H9 (cell line): ENCODE data around the gene SELPLG. TPM values are rescaled to one million over a fixed set of nuclear protein-coding genes. Genes with fewer than 3 reads are reported as not detected.

Experiments used
- DNase-seq: peaks from one replicate; pipeline ENCODE4 v3.0.0-alpha.2; 2017
- H2AFZ ChIP-seq: one replicate; pipeline ENCODE4 v1.6.1; 2013; ENCODE audit warnings: mild to moderate bottlenecking, low read length, control low read depth, moderate library complexity
- H2AK5ac ChIP-seq: 2 replicates; pipeline ENCODE4 v1.6.1; 2013; ENCODE audit warnings: low read length, control low read depth, mixed read lengths; ENCODE audit not compliant: insufficient read length
- H2BK120ac ChIP-seq: one replicate; pipeline ENCODE4 v1.6.1; 2013; ENCODE audit warnings: low read depth, mild to moderate bottlenecking, low read length, control low read depth, inconsistent platforms; ENCODE audit not compliant: poor library complexity, severe bottlenecking
- H2BK12ac ChIP-seq: 2 replicates; pipeline ENCODE4 v1.6.1; 2013; ENCODE audit warnings: low read length, control low read depth, mixed read lengths, low read depth; ENCODE audit not compliant: insufficient read length
- H2BK15ac ChIP-seq: 2 replicates; pipeline ENCODE4 v1.6.1; 2013; ENCODE audit warnings: low read depth, low read length, control low read depth
- H2BK20ac ChIP-seq: one replicate; pipeline ENCODE4 v1.6.1; 2013; ENCODE audit warnings: low read depth, mild to moderate bottlenecking, low read length, control low read depth, inconsistent platforms; ENCODE audit not compliant: poor library complexity, severe bottlenecking
- H2BK5ac ChIP-seq: 2 replicates; pipeline ENCODE4 v1.6.1; 2013; ENCODE audit warnings: low read length, control low read depth, mixed read lengths; ENCODE audit not compliant: insufficient read length
- H3K14ac ChIP-seq: 2 replicates; pipeline ENCODE4 v1.6.1; 2013; ENCODE audit warnings: low read length, control low read depth; ENCODE audit not compliant: insufficient read depth
- H3K18ac ChIP-seq: 2 replicates; pipeline ENCODE4 v1.6.1; 2013; ENCODE audit warnings: low read depth, mild to moderate bottlenecking, mixed read lengths, low read length, control low read depth; ENCODE audit not compliant: insufficient read length
- H3K23ac ChIP-seq: 2 replicates; pipeline ENCODE4 v1.6.1; 2013; ENCODE audit warnings: low read length, control low read depth, mixed read lengths, low read depth; ENCODE audit not compliant: insufficient read length
- H3K23me2 ChIP-seq: 2 replicates; pipeline ENCODE4 v1.6.1; 2013; ENCODE audit warnings: low read depth, mild to moderate bottlenecking, mixed read lengths, low read length, control low read depth; ENCODE audit not compliant: insufficient read length, poor library complexity, severe bottlenecking
- H3K27ac ChIP-seq: 2 replicates; pipeline ENCODE4 v1.5.1; 2013; ENCODE audit warnings: low read length, control low read depth, mixed read lengths, low read depth; ENCODE audit not compliant: insufficient read length
- H3K27me3 ChIP-seq: 2 replicates; pipeline ENCODE4 v1.6.1; 2013; ENCODE audit warnings: low read length, control low read depth, inconsistent platforms; ENCODE audit not compliant: insufficient read depth
- H3K4ac ChIP-seq: 2 replicates; pipeline ENCODE4 v1.6.1; 2013; ENCODE audit warnings: low read depth, mild to moderate bottlenecking, control low read depth, inconsistent platforms, low read length, moderate library complexity
- H3K4me1 ChIP-seq: 2 replicates; pipeline ENCODE4 v1.6.1; 2013; ENCODE audit warnings: low read length, control low read depth, inconsistent platforms; ENCODE audit not compliant: insufficient read depth
- H3K4me2 ChIP-seq: 2 replicates; pipeline ENCODE4 v1.6.1; 2013; ENCODE audit warnings: low read length, control low read depth, mixed read lengths; ENCODE audit not compliant: insufficient read length, insufficient read depth
- H3K56ac ChIP-seq: 2 replicates; pipeline ENCODE4 v1.6.1; 2013; ENCODE audit warnings: low read depth, mild to moderate bottlenecking, mixed read lengths, low read length, control low read depth; ENCODE audit not compliant: insufficient read length
- H3K79me1 ChIP-seq: 2 replicates; pipeline ENCODE4 v1.6.1; 2013; ENCODE audit warnings: low read depth, mild to moderate bottlenecking, moderate library complexity, low read length, control low read depth, inconsistent platforms; ENCODE audit not compliant: insufficient read depth, poor library complexity, severe bottlenecking
- H3K79me2 ChIP-seq: 2 replicates; pipeline ENCODE4 v1.6.1; 2013; ENCODE audit warnings: low read length, control low read depth, inconsistent platforms; ENCODE audit not compliant: insufficient read depth
- H3K9ac ChIP-seq: 2 replicates; pipeline ENCODE4 v1.6.1; 2013; ENCODE audit warnings: low read length, control low read depth, mixed read lengths; ENCODE audit not compliant: insufficient read length; ENCODE audit errors: extremely low read depth
- H3K9me3 ChIP-seq: one replicate; pipeline ENCODE4 v1.6.1; 2013; ENCODE audit warnings: low read depth, low read length, inconsistent platforms; ENCODE audit not compliant: control insufficient read depth
- H3T11ph ChIP-seq: one replicate; pipeline ENCODE4 v1.6.1; 2013; ENCODE audit warnings: mild to moderate bottlenecking, low read length, control low read depth, inconsistent platforms
- H4K20me1 ChIP-seq: one replicate; pipeline ENCODE4 v1.6.1; 2013; ENCODE audit not compliant: control insufficient read depth, insufficient read length, insufficient read depth
- H4K5ac ChIP-seq: 2 replicates; pipeline ENCODE4 v1.6.1; 2013; ENCODE audit warnings: low read depth, mild to moderate bottlenecking, mixed read lengths, low read length, control low read depth; ENCODE audit not compliant: insufficient read length
- H4K8ac ChIP-seq: replicated peaks from 2 replicates; pipeline ENCODE4 v1.6.1; 2013; ENCODE audit warnings: low read length, control low read depth, mixed read lengths, low read depth; ENCODE audit not compliant: insufficient read length
- H4K91ac ChIP-seq: 2 replicates; pipeline ENCODE4 v1.6.1; 2013; ENCODE audit warnings: low read depth, mild to moderate bottlenecking, moderate library complexity, mixed read lengths, low read length, control low read depth; ENCODE audit not compliant: insufficient read length
- H3K27ac Mint-ChIP-seq, 3 experiments: 2 replicates in 2 of 3; 3 replicates in 1 of 3; pipeline ENCODE4 v1.8.0; 2020 to 2021; ENCODE audit warnings: mixed read lengths in 3 of 3, mild to moderate bottlenecking in 1 of 3, moderate library complexity in 1 of 3
- H3K27me3 Mint-ChIP-seq: 2 replicates; pipeline ENCODE4 v1.8.0; 2021; ENCODE audit warnings: low read depth, mild to moderate bottlenecking, moderate library complexity, mixed read lengths
- H3K36me3 Mint-ChIP-seq, 3 experiments: 2 replicates in 2 of 3; 3 replicates in 1 of 3; pipeline ENCODE4 v1.8.0; 2020 to 2021; ENCODE audit warnings: low read depth in 3 of 3, mixed read lengths in 3 of 3; ENCODE audit not compliant: insufficient read depth in 1 of 3
- H3K4me1 Mint-ChIP-seq, 2 experiments: 2 replicates each; pipeline ENCODE4 v1.8.0; 2020; ENCODE audit warnings: mixed read lengths in 2 of 2
- H3K4me3 Mint-ChIP-seq, 2 experiments: 2 replicates in 1 of 2; 3 replicates in 1 of 2; pipeline ENCODE4 v1.8.0; 2020 to 2021; ENCODE audit warnings: mild to moderate bottlenecking in 2 of 2, mixed read lengths in 2 of 2, moderate library complexity in 1 of 2
- H3K9me3 Mint-ChIP-seq, 2 experiments: 2 replicates in 1 of 2; 3 replicates in 1 of 2; pipeline ENCODE4 v1.8.0; 2020; ENCODE audit warnings: mild to moderate bottlenecking in 2 of 2, mixed read lengths in 2 of 2, moderate library complexity in 1 of 2
- WGBS: extraction: QIAGEN DNeasy Blood & Tissue Kit; methylation state at CpG from one replicate; pipeline ENCODE4 v1.1.7; 2013; ENCODE audit warnings: missing lambda C conversion rate, low lambda C conversion rate, mixed read lengths; ENCODE audit not compliant: insufficient read length; ENCODE audit errors: extremely low coverage; 5-methylcytosine and 5-hydroxymethylcytosine counted together
- total RNA-seq: library from RNA; stranded (reverse); gene quantifications from 2 replicates; pipeline ENCODE4 v1.2.1, GENCODE V29; 2021
- TF ChIP-seq, protein P1 (sequence below): fragments of 200-600 bp; sonication (generic); conservative IDR thresholded peaks from 3 replicates; pipeline ENCODE4 v1.8.0; 2021; ENCODE audit warnings: antibody characterized with exemption, mild to moderate bottlenecking

The SELPLG gene
- total RNA-seq, 1 experiment from 2014 or later, result 0.15 TPM

DNA sequence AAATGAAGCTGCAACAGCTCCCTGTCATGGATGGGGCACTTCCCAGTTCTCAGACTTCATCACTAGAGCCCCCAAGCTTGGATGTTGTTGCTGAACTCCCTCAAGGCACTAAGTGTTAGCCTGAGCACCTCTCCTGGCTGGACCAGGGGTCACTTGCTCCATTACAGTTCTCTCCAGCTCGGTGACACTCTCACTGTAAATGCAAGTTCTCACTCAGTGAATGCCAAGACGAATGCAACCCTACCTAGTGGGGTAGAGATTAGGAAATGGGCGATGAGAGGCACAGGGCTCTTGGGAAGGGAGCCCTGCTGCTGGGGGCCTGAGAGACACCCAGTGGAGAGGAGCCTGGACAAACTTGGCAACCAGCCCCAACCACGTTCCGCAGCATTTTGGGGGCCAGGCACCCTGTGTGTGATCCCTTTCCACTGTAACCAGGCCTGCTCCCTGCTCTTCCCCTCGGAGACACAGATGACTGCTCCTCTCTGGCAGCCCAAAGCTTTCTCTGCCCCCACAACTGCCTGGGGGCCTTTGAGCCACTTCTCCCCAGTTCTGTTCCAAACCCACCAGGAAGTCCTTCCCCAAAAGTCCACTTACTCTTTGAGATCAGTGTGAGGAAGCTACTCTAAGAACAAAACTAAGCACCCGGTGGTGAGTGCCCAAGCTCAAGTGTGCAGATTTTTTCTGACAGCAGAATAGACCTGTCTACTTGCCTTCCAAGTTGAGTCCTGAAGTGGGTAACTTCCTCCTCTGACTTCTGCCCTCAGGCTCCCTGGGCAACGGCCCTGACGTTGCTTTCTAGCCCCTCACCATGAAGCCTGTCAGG lies 8.0 kb upstream of the SELPLG start:
- Histone ChIP-seq H2AK5ac (no peak overlapping the region), H4K91ac (no peak overlapping the region), H3K27ac (no peak overlapping the region), H3K56ac (no peak overlapping the region), H3T11ph (no peak overlapping the region), H3K9me3 (no peaks in the 10 kb centered on the region), H2BK12ac (no peak overlapping the region), H3K27me3 (no peaks in the 10 kb centered on the region), H2BK20ac (no peak overlapping the region), H4K20me1 (no peaks in the 10 kb centered on the region), H2BK120ac (no peak overlapping the region), H3K9ac (no peak overlapping the region), H3K4me1 (peaks cover 4% of the 10 kb centered on the region; the same call in 1 of the 2 replicates), H3K14ac (no peak overlapping the region), H3K4me2 (no peak overlapping the region), H3K79me2 (no peaks in the 10 kb centered on the region), H3K18ac (no peak overlapping the region), H3K23me2 (no peaks in the 10 kb centered on the region), H2AFZ (no peak overlapping the region), H3K23ac (no peak overlapping the region), H4K8ac (no peak overlapping the region), H2BK5ac (no peak overlapping the region), H3K4ac (no peak overlapping the region), H2BK15ac (no peak overlapping the region), H4K5ac (no peak overlapping the region), H3K79me1 (no peaks in the 10 kb centered on the region)
- DNase-seq, result peak; percentile 32
- TF ChIP-seq, protein P1, sequence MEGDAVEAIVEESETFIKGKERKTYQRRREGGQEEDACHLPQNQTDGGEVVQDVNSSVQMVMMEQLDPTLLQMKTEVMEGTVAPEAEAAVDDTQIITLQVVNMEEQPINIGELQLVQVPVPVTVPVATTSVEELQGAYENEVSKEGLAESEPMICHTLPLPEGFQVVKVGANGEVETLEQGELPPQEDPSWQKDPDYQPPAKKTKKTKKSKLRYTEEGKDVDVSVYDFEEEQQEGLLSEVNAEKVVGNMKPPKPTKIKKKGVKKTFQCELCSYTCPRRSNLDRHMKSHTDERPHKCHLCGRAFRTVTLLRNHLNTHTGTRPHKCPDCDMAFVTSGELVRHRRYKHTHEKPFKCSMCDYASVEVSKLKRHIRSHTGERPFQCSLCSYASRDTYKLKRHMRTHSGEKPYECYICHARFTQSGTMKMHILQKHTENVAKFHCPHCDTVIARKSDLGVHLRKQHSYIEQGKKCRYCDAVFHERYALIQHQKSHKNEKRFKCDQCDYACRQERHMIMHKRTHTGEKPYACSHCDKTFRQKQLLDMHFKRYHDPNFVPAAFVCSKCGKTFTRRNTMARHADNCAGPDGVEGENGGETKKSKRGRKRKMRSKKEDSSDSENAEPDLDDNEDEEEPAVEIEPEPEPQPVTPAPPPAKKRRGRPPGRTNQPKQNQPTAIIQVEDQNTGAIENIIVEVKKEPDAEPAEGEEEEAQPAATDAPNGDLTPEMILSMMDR, result no peak
- Mint-ChIP-seq H3K27me3 (no peaks in the 10 kb centered on the region), H3K9me3 (no peaks in the 10 kb centered on the region), H3K4me3 (no peak overlapping the region; a peak in 1 of 5 replicates), H3K27ac (peak overlapping the region; percentile 19 to 75 (median 31); a peak in 6 of 7 replicates), H3K4me1 (peaks cover 50% of the 10 kb centered on the region in 2 experiments), H3K36me3 (peaks cover 7 to 30% (median 24%) of the 10 kb centered on the region in 3 experiments)
- WGBS, result no CpG with 5 or more reads among the region's 9 CpGs
